Osteocyte (in vitro differentiated cells): ENCODE results near the gene WWTR1. TPM values are rescaled to one million over a fixed set of nuclear protein-coding genes. Genes with fewer than 3 reads are reported as not detected.

Source experiments
- DNase-seq: peaks from one replicate; pipeline ENCODE4 v3.0.0; 2021; ENCODE audit warnings: mixed read lengths; ENCODE audit not compliant: unreplicated experiment; ENCODE audit errors: extremely low spot score
- H3K27ac Mint-ChIP-seq: one replicate; pipeline ENCODE4 v1.8.0; 2021; ENCODE audit warnings: mild to moderate bottlenecking, mixed read lengths; ENCODE audit not compliant: unreplicated experiment
- H3K27me3 Mint-ChIP-seq: one replicate; pipeline ENCODE4 v1.8.0; 2021; ENCODE audit warnings: mixed read lengths; ENCODE audit not compliant: unreplicated experiment
- H3K36me3 Mint-ChIP-seq: one replicate; pipeline ENCODE4 v1.8.0; 2021; ENCODE audit warnings: mixed read lengths; ENCODE audit not compliant: unreplicated experiment
- H3K4me1 Mint-ChIP-seq: one replicate; pipeline ENCODE4 v1.8.0; 2021; ENCODE audit warnings: mixed read lengths; ENCODE audit not compliant: unreplicated experiment
- H3K4me3 Mint-ChIP-seq: one replicate; pipeline ENCODE4 v1.8.0; 2021; ENCODE audit warnings: mild to moderate bottlenecking, moderate library complexity, mixed read lengths; ENCODE audit not compliant: unreplicated experiment
- H3K9me3 Mint-ChIP-seq: one replicate; pipeline ENCODE4 v1.8.0; 2021; ENCODE audit warnings: mixed read lengths; ENCODE audit not compliant: unreplicated experiment
- CTCF ChIP-seq: fragments of 200-600 bp; sonication (generic); IDR thresholded peaks from 2 replicates; pipeline ENCODE4 v1.5.0; 2021; ENCODE audit warnings: antibody characterized with exemption, mild to moderate bottlenecking, moderate library complexity
- total RNA-seq: library from RNA; stranded (reverse); gene quantifications from 2 replicates; pipeline ENCODE4 v1.2.1, GENCODE V29; 2021

Gene WWTR1
- total RNA-seq, 1 donor from 2014 or later = 120 TPM

DNA sequence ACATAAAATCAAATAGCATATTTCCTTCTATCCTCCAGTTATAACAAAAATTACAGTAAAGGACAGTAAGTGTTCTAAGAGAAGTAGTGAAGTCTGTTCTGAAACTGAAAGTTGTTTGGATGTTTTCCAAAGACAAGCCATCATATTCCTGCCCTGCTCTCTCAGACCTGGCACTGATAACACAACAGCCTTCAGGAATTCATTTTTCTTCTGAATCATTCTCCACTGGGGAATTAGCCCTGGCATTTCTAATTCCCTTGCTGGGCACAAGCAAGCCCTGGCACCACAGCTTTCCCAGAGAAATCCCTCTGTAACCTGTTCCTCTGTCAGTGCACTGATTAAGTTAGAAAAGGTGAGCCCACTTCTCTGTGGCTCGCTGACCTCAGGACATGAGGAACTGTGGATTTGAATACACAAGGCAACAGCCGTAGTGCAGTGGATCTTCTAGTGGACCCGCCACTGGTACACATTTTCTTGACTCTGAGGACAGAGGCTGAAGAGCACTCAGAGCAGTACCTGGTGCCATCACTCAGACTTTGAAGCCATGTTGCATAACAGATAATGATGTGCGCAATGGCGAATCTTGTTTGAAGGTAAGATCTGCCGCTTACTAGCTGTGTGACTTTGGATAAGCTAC lies 61.6 kb downstream of the WWTR1 start:
- Mint-ChIP-seq H3K9me3 (no peaks in the 10 kb centered on the region), H3K4me3 (peak overlapping the region; percentile 18), H3K27me3 (no peaks in the 10 kb centered on the region), H3K4me1 (peaks cover 35% of the 10 kb centered on the region), H3K36me3 (peaks cover 3% of the 10 kb centered on the region), H3K27ac (peak overlapping the region; percentile 44)
- no peak for TF ChIP-seq CTCF
- no peak for DNase-seq

DNA sequence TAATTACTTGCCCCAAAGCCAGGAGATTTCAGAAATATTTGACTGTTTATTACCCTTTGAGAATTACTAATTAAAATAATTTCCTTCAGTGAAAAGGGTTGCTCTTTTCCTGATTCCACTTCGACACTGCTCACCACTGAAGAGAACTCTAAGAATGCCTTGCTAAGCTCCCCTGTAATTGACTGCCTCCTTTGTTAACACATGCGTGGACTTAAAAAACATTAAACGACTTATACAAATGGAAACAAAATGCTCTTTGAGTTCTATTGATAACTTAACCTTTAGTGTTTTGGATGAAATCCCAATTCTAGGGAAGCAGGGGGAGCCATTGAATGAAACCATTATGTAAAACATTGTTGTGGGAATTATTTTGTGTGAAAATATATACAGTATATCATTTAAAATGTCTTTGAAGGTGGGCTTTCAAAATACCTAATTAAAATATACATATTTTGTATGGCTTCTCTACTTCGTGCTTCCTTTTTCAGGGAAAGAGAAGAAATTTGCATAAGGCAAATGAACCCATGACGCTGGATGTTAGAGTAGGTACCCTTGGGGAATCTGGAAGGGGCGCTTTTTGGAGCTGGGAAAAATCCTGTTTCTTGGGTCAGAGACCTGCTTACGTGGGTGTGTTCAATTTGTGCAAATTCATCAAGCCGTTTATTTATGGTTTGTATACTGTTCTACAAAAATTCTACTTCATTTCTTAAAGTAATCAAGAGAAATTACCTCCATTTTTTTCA lies 64.2 kb downstream of the WWTR1 start:
- Mint-ChIP-seq H3K27ac (no peak overlapping the region), H3K4me3 (no peak overlapping the region), H3K4me1 (peaks cover 40% of the 10 kb centered on the region), H3K36me3 (no peaks in the 10 kb centered on the region), H3K9me3 (no peaks in the 10 kb centered on the region), H3K27me3 (no peaks in the 10 kb centered on the region)
- no peak for DNase-seq
- no peak for TF ChIP-seq CTCF

DNA sequence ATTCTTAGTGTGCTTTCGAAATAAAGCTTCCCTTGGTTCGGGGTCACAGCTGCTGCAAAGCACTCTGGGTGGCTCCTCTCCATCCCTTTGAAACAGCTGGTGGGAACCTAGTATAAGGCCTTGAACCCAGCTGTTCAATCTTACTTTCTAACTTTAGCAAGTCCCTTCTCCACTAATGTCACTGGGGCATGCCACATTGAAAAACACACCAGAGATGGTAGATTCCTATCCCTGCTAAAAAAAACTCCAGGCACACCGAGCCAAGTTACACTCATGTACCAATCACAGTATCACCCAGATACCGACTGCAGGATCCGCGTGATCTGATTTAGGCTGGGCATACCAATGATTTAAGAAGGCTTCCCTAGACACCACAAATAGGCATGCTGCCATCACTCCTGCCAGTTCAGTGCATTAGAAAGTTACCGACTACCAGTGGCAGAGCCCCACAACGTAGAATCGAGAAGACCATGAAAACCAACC lies 65.0 kb downstream of the WWTR1 start:
- no peak overlapping the region for H3K4me3 Mint-ChIP-seq
- H3K36me3 Mint-ChIP-seq = no peaks in the 10 kb centered on the region
- TF ChIP-seq CTCF = no peak
- no peak overlapping the region for H3K27ac Mint-ChIP-seq
- H3K9me3 Mint-ChIP-seq = no peaks in the 10 kb centered on the region
- H3K4me1 Mint-ChIP-seq = peaks cover 42% of the 10 kb centered on the region
- DNase-seq = no peak
- H3K27me3 Mint-ChIP-seq = no peaks in the 10 kb centered on the region

DNA sequence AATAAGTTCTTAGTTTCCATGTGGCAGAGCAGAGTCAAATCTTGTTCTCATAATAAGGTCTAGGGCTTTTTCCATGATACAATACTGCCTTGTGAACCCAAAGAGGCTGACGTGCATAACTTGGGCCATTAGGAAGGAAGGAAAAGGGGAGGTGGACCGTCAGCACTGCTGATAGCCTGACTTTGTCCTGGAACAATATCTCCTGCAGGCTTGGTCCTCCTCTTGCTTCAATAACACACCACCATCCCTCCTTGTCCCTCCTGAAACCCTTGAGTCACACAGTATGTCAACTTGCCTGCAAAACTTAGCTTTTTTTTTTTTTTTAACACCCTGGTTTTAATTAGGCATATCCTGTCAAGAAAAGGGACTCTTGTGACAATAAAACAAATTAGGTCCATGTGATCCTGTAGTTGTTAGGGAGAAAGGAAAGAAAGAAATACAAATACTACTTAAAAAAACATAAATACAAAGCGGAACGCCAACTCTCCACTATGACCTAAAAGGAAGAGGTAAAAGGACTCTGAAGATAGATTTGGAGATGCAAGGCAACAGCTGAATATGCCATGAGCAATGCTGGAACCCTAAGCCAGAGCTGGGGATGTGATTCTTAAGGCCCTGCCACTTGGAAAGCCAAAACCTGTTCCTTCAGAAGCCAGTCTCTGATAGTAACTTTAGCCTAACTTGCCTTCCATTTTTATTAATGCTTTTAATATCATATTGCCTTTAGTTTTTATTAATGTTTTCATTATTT lies 67.0 kb downstream of the WWTR1 start:
- Mint-ChIP-seq H3K4me1 (peaks cover 41% of the 10 kb centered on the region), H3K27ac (no peak overlapping the region), H3K27me3 (no peaks in the 10 kb centered on the region), H3K9me3 (no peaks in the 10 kb centered on the region), H3K4me3 (no peak overlapping the region), H3K36me3 (no peaks in the 10 kb centered on the region)
- no peak for TF ChIP-seq CTCF
- no peak for DNase-seq

GRCh38 chr3:149589332-149589731 lies 68.5 kb downstream of the WWTR1 start:
- H3K36me3 Mint-ChIP-seq = no peaks in the 10 kb centered on the region
- no peaks in the 10 kb centered on the region for H3K9me3 Mint-ChIP-seq
- no peak for TF ChIP-seq CTCF
- no peak overlapping the region for H3K4me3 Mint-ChIP-seq
- H3K27ac Mint-ChIP-seq = peak overlapping the region; percentile 56
- no peaks in the 10 kb centered on the region for H3K27me3 Mint-ChIP-seq
- no peak for DNase-seq
- peaks cover 40% of the 10 kb centered on the region for H3K4me1 Mint-ChIP-seq
